Measurements from ENCODE around the gene EPS8L2.

- TF ChIP-seq CTCF (IDR thresholded peaks at IDR 0.05) (no peak), POLR2AphosphoS5 (IDR thresholded peaks at IDR 0.05) (no peak), POLR2A (IDR thresholded peaks at IDR 0.05) (no peak)
Measured at GRCh38 chr11:696955-697491, 9.0 kb upstream of the EPS8L2 start.
